ENCODE measurements around the gene PSMD2.
A peak's percentile ranks its signal among the peaks of the same experiment; 100 is the strongest.

PSMD2 gene

DNA sequence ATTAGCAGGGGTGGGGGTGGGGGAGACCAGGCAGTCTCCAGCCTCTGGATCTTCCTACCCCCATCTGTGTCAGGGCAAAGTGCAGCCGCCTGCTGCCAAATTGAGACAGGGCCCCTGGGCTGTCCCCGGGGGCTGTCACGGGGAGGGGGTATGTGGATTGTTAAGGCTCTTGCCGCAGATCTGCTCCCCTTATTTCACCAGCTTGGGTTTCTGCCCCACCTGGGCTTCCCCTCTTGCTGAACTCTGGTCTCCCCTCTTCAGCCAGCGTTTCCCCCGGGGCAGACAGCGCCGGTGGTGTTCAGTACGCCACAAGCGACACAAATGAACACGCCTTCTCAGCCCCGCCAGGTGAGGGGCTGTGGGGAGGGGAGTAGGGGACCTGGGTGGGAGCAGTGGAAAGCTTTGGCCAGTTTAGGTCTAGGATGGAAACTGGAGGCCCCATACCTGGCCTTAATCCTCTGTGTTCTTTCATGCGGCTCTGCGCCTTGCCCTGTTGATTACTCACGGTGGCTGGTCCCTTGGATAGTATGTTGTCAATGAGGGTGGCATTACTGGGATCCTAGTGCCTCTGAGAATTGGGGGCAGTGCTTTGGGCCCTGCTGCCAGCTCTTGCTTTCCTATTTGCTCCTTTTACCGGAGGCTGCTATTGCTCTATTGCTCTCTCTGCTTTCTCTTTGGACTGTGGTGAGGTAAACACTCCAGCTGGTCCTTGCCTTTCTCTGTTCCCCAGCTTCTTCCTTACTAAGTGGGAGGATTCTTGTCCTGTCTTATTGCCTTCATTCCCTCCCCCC is 17.0 kb downstream of the PSMD2 start:
- no peak for TF ChIP-seq ZNF274 (IDR thresholded peaks at IDR 0.05; ENCODE audit: low read depth, low read length)

DNA sequence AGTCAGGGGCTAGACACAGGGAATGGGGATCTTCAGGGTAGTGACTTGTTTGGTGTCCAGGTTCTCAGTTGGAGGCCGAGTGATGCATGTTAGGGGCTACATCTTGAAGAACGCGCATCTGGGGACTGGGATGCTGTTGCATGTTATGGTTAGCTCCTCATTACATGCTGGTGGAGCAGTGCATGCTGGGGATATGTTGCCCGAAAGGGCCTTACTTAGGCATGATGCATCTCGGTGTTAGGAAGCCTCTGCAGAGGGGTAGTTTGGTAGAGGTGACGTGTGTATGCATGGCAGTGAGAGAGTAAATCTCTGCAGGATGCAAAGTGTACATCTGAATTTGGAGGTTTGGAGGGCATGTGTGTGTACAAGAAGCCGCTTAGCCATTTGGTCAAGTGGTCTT is 17.8 kb downstream of the PSMD2 start:
- no peak for TF ChIP-seq ZNF274 (IDR thresholded peaks at IDR 0.05; ENCODE audit: low read depth, low read length)
- peak overlapping the region; percentile 93; the same call in 1 of the 2 replicates for H3K4me3 ChIP-seq (ENCODE audit: low read length)

More for the DNA sequence above, 17.0 kb downstream of the PSMD2 start:
- peak overlapping the region; percentile 93 for H3K4me3 ChIP-seq (ENCODE audit: low read length)

DNA sequence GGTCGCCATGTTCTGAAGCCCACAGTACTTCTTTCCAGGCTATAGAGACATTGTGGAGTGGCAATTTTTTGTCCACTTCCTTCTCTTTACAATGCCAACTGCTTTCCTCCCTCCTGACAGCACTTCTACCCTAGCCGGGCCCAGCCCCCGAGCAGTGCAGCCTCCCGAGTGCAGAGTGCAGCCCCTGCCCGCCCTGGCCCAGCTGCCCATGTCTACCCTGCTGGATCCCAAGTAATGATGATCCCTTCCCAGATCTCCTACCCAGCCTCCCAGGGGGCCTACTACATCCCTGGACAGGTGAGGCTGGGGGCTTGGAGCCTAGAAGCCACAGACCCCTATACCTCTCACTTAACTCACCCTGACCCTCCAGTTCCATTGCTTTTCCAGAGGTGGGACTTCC is 18.2 kb downstream of the PSMD2 start:
- TF ChIP-seq ZNF274 (IDR thresholded peaks at IDR 0.05; ENCODE audit: low read depth, low read length), result no peak
- no peak overlapping the region for H3K4me3 ChIP-seq (ENCODE audit: low read length)

DNA sequence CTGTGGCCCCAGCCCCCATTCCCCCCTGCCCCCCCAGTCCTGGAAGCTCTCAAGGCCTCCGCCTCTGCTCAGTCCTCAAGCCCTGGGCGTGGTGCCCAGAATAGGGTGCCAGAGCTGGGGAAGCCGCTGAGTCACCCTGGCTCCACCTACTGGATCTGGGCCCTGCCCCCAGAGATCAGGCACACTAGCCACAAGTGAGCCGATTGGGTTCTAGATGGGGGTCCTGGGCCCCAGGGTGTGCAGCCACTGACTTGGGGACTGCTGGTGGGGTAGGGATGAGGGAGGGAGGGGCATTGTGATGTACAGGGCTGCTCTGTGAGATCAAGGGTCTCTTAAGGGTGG is 21.0 kb downstream of the PSMD2 start:
- no peak overlapping the region for H3K4me3 ChIP-seq (ENCODE audit: low read length)

DNA sequence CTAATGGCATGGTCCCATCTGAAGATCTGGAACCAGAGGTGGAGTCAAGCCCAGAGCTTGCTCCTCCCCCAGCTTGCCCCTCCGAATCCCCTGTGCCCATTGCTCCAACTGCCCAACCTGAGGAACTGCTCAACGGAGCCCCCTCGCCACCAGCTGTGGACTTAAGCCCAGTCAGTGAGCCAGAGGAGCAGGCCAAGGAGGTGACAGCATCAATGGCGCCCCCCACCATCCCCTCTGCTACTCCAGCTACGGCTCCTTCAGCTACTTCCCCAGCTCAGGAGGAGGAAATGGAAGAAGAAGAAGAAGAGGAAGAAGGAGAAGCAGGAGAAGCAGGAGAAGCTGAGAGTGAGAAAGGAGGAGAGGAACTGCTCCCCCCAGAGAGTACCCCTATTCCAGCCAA is 22.6 kb downstream of the PSMD2 start:
- no peak overlapping the region for H3K4me3 ChIP-seq (ENCODE audit: low read length)
- TF ChIP-seq ZNF274 (IDR thresholded peaks at IDR 0.05; ENCODE audit: low read depth, low read length), result no peak

More for the DNA sequence above, 21.0 kb downstream of the PSMD2 start:
- no peak for TF ChIP-seq ZNF274 (IDR thresholded peaks at IDR 0.05; ENCODE audit: low read depth, low read length)

DNA sequence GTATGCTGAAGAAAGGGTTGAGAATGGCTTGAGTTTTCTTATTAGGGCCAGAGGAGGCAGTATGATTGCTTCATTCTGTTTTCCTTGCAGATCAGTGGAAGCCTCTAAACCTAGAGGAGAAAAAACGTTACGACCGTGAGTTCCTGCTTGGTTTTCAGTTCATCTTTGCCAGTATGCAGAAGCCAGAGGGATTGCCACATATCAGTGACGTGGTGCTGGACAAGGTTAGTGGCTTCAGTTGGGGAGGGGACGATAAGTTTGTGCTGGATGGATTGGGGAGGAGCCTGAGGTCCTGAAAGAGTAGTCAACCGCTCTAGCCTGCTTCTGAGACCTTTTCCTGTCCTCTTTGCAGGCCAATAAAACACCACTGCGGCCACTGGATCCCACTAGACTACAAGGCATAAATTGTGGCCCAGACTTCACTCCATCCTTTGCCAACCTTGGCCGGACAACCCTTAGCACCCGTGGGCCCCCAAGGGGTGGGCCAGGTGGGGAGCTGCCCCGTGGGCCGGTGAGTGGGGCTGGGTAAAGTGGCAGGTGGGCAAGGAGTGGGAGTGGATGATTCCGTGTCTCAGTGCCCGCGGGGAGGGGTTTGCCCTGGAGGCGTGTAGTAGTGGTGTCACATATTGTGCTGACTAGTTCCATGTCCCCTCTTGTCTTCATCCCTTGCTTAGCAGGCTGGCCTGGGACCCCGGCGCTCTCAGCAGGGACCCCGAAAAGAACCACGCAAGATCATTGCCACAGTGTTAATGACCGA is 23.9 kb downstream of the PSMD2 start:
- no peak overlapping the region for H3K4me3 ChIP-seq (ENCODE audit: low read length)
- TF ChIP-seq ZNF274 (IDR thresholded peaks at IDR 0.05; ENCODE audit: low read depth, low read length), result no peak

DNA sequence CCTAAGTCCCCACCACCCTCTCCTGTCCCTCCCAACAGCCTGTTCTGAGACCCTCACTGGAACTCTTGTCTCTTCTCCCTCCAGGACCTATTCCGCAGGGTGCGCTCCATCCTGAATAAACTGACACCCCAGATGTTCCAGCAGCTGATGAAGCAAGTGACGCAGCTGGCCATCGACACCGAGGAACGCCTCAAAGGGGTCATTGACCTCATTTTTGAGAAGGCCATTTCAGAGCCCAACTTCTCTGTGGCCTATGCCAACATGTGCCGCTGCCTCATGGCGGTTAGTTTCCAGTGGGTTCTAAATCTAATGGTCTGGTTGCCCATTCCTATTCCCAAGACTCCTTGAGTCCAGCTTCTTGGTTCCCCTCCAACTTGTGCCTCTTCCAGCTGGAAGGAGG is 24.7 kb downstream of the PSMD2 start:
- no peak for TF ChIP-seq ZNF274 (IDR thresholded peaks at IDR 0.05; ENCODE audit: low read depth, low read length)
- H3K4me3 ChIP-seq (ENCODE audit: low read length), result no peak overlapping the region

DNA sequence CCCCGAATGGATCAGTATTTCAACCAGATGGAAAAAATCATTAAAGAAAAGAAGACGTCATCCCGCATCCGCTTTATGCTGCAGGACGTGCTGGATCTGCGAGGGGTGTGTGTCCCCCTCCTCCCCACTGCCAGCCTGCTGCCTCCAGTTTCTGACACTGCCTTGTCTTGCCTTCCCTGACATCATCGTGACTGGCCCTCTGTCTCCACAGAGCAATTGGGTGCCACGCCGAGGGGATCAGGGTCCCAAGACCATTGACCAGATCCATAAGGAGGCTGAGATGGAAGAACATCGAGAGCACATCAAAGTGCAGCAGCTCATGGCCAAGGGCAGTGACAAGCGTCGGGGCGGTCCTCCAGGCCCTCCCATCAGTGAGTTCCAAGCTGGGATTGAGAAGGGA is 26.2 kb downstream of the PSMD2 start:
- H3K4me3 ChIP-seq (ENCODE audit: low read length), result no peak overlapping the region
- TF ChIP-seq ZNF274 (IDR thresholded peaks at IDR 0.05; ENCODE audit: low read depth, low read length), result no peak

DNA sequence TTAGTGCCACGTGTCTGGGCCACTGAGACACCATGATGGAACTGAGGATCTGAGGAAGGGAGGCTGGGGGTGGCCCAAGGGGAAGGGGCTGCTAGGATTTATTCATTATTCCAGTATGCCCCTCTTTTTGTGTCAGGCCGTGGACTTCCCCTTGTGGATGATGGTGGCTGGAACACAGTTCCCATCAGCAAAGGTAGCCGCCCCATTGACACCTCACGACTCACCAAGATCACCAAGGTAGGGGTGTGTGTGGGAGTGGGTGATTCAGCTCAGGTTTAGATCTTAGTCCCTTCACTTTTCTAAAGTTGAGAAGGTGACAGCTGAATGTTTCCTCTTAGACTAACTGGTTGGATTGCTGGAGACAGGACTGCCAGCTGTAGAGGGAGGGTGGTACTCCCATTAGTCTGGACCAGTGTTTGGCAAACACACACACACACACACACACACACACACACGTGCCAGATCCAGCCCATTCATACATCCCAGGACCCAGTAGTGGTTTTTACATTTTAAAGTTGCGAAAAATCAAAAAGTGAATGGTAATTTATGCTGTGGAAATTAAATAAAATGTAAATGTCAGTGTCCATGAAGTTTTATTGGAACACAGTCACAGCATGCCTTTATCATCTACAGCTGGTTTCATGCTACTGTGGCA is 26.8 kb downstream of the PSMD2 start:
- TF ChIP-seq ZNF274 (IDR thresholded peaks at IDR 0.05; ENCODE audit: low read depth, low read length), result no peak

DNA sequence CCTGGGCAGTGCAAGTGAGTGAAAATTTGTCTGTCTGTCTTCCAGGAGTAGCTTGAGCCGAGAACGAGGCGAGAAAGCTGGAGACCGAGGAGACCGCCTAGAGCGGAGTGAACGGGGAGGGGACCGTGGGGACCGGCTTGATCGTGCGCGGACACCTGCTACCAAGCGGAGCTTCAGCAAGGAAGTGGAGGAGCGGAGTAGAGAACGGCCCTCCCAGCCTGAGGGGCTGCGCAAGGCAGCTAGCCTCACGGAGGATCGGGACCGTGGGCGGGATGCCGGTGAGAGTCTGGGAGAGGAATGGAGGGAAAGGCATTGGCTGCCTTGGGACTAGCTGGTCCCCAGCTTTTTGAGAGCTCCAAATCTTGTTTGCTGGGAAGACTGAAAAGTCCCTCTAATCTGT is 28.1 kb downstream of the PSMD2 start:
- no peak overlapping the region for H3K4me3 ChIP-seq (ENCODE audit: low read length)
- TF ChIP-seq ZNF274 (IDR thresholded peaks at IDR 0.05; ENCODE audit: low read depth, low read length), result no peak

More for the DNA sequence above, 26.8 kb downstream of the PSMD2 start:
- H3K4me3 ChIP-seq (ENCODE audit: low read length), result no peak overlapping the region

DNA sequence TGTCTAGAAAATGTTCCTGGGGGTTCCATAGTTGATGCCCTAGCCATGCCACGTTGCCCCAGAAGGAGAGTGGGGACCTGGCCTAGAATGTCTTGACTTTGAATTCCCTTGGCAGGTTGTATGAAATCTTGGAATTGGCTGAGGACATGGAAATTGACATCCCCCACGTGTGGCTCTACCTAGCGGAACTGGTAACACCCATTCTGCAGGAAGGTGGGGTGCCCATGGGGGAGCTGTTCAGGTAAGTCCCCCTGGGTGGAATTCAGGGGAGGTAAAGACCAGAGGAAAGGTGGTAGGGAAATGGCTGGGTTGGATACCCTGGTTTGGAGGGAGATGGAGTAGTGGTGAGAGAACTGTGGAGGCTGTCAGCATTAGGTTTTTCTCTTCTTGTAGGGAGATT is 29.5 kb downstream of the PSMD2 start:
- no peak for TF ChIP-seq ZNF274 (IDR thresholded peaks at IDR 0.05; ENCODE audit: low read depth, low read length)
- no peak overlapping the region for H3K4me3 ChIP-seq (ENCODE audit: low read length)

DNA sequence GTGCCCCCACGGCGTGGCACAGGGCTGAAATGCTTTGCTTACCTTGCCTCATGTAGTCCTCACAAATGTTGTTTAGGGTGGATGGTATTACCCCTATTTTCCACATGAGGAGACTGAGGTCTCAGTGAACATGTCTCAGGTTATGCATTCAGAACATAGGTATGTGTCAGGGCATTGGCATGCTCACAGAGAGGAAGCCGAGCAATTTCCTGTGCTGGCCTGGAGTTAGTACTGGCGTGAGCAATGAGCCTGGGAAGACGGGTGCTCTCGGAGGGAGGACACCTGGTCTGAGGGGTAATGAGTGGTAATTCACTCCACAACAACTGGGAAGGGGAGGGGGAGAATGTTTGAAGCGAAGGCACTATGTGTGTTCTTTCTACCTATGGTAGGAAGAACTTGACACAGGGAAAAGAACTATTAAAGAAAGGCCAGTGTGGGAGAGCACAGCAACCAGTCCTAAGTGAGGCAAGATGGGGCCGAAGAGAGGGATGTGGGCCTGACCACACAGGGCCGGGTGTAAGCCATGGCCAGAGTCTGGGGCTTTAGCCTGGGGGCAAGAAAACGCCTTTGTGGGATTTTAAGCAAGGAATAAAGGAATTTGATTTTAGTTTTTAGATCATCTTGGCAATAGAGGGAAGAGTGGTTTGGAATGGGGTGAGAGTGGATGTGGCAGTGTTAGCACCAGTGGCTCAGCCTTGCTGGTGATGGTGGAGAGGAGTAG is 33.5 kb downstream of the PSMD2 start:
- no peak overlapping the region for H3K4me3 ChIP-seq (ENCODE audit: low read length)

DNA sequence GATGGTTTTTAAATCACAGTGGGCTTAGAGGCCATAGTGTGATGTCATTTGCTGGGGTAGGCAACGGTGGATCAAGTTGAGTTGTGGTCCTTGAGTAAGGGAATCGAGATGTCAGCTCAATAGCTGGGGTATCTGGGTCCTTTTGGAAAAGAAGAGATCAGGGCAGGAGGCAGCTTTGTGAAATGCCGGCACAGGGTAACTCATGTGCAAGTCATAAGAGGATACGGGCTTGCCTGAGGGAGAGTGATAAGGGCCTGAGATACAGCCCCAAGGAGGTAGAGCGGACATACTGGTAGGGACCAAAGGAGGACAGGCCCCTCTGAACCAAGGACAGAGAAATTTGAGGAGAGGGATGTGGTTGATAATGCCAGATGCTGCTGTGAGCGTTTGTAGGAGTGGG is 34.1 kb downstream of the PSMD2 start:
- no peak for TF ChIP-seq ZNF274 (IDR thresholded peaks at IDR 0.05; ENCODE audit: low read depth, low read length)
- H3K4me3 ChIP-seq (ENCODE audit: low read length), result no peak overlapping the region

More for the DNA sequence above, 33.5 kb downstream of the PSMD2 start:
- TF ChIP-seq ZNF274 (IDR thresholded peaks at IDR 0.05; ENCODE audit: low read depth, low read length), result no peak

DNA sequence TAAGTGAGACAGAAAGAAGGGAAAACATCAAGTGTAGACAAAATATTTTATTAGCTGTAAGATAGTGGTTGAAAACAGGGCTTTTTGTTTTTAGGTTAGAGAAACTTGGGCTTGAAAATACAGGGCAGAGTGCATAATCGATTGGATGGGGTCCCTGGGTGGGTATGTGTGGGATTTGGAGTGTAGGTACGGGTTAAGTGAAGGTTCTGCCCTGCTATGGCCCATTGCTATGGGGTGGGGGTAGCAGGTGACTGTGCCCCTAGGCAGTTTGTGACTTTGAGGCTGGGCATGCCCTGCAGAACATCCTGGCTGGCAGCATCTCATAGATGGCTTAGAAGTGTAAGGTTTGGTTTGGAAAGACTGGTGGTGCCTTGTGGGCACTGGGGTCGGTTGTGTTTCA is 34.7 kb downstream of the PSMD2 start:
- no peak for TF ChIP-seq ZNF274 (IDR thresholded peaks at IDR 0.05; ENCODE audit: low read depth, low read length)

More for the DNA sequence above, 34.7 kb downstream of the PSMD2 start:
- no peak overlapping the region for H3K4me3 ChIP-seq (ENCODE audit: low read length)
